ENCODE results near the gene SLC25A26.

- TF ChIP-seq UBTF (CRISPR knock-in tag; IDR thresholded peaks at IDR 0.05) (no peak), CTCF (CRISPR knock-in tag; IDR thresholded peaks at IDR 0.05) (no peak), EP300 (IDR thresholded peaks at IDR 0.05; ENCODE audit: low read depth in 2 of 2, low read length in 2 of 2) (no peak), EP300 (CRISPR knock-in tag; IDR thresholded peaks at IDR 0.05; ENCODE audit: borderline replicate concordance) (no peak), SP4 (CRISPR knock-in tag; IDR thresholded peaks at IDR 0.05) (no peak), TCF7 (IDR thresholded peaks at IDR 0.05; ENCODE audit: low read depth) (no peak), POLR2A (IDR thresholded peaks at IDR 0.05; ENCODE audit: insufficient read depth in 1 of 2, low read depth in 2 of 2, low read length in 2 of 2) (no peak), AFF4 (CRISPR knock-in tag; IDR thresholded peaks at IDR 0.05) (no peak), ZNF251 (CRISPR knock-in tag; IDR thresholded peaks at IDR 0.05) (no peak), GTF2F1 (IDR thresholded peaks at IDR 0.05; ENCODE audit: low read length) (no peak), ZNF841 (CRISPR knock-in tag; IDR thresholded peaks at IDR 0.05; ENCODE audit: borderline replicate concordance) (no peak), FOXA1 (IDR thresholded peaks at IDR 0.05) (no peak), FOXA1 (CRISPR knock-in tag; IDR thresholded peaks at IDR 0.05) (no peak), JUND (CRISPR knock-in tag; IDR thresholded peaks at IDR 0.05) (no peak)
These were observed 43.8 kb upstream of the SLC25A26 start for GRCh38 chr3:66177026-66177425.
